Activated T-cell treated with anti-CD3 and anti-CD28 coated beads, Interleukin-2, amount 50 U/mL, for 72 hours (primary cell): ENCODE results near the gene MYLK3. TPM values are rescaled to one million over a fixed set of nuclear protein-coding genes. Genes with fewer than 3 reads are reported as not detected.
A peak's percentile ranks its signal among the peaks of the same experiment; 100 is the strongest.
"Not testable (repeated sequence)": the region's sequence is repeated elsewhere in the genome, so short reads cannot be mapped to it uniquely, and the experiment has no call there.

Experiments
- ATAC-seq, 2 donors: fragments of 150-1000 bp; cut with Tn5 transposase; replicated peaks in 1 of 2; 2 replicates each; pipeline ENCODE4 v1.10.0; 2021; ENCODE audit warnings: moderate library complexity in 2 of 2, mild to moderate bottlenecking in 1 of 2
- DNase-seq, 2 donors: peaks; one replicate each; pipeline ENCODE4 v3.0.0; 2021 to 2022; ENCODE audit warnings: mixed read lengths in 1 of 2
- H3K27ac Mint-ChIP-seq: one replicate; pipeline ENCODE4 v1.8.0; 2022; ENCODE audit warnings: mild to moderate bottlenecking, moderate library complexity, mixed read lengths
- H3K27me3 Mint-ChIP-seq: one replicate; pipeline ENCODE4 v1.8.0; 2022; ENCODE audit warnings: low read depth, mixed read lengths
- H3K36me3 Mint-ChIP-seq, 2 donors: one replicate each; pipeline ENCODE4 v1.8.0; 2022; ENCODE audit warnings: mixed read lengths in 2 of 2, mild to moderate bottlenecking in 1 of 2; ENCODE audit not compliant: insufficient read depth in 2 of 2
- H3K4me1 Mint-ChIP-seq: one replicate; pipeline ENCODE4 v1.8.0; 2022; ENCODE audit warnings: low read depth, mixed read lengths
- H3K4me3 Mint-ChIP-seq, 2 donors: one replicate each; pipeline ENCODE4 v1.8.0; 2022; ENCODE audit warnings: mild to moderate bottlenecking in 2 of 2, mixed read lengths in 2 of 2, moderate library complexity in 2 of 2
- H3K9me3 Mint-ChIP-seq, 2 donors: one replicate each; pipeline ENCODE4 v1.8.0; 2022; ENCODE audit warnings: mixed read lengths in 2 of 2
- total RNA-seq, 2 donors: library from RNA; stranded (reverse); gene quantifications; one replicate each; pipeline ENCODE4 v1.2.3, GENCODE V29; 2022

Gene MYLK3
- total RNA-seq: 1 to 10 TPM in 1 of 2 donors, under 1 TPM in 1; 0.81 to 1.7 TPM

GRCh38 chr16:46747777-46748651, at the start of gene MYLK3:
MYLK3 (minus strand) TSS chr16:46748344; CDS start chr16:46748193, 151 bp downstream.
- H3K27ac Mint-ChIP-seq: no peak within 1 kb of the TSS
- no peak for DNase-seq
- H3K27me3 Mint-ChIP-seq: no peaks in the 10 kb centered on the region
- ATAC-seq: no peak
- H3K36me3 Mint-ChIP-seq: no peaks in the 10 kb centered on the region
- H3K4me3 Mint-ChIP-seq: no peak within 1 kb of the TSS
- no peaks in the 10 kb centered on the region for H3K9me3 Mint-ChIP-seq
- H3K4me1 Mint-ChIP-seq: peaks cover 6% of the 10 kb centered on the region

DNA sequence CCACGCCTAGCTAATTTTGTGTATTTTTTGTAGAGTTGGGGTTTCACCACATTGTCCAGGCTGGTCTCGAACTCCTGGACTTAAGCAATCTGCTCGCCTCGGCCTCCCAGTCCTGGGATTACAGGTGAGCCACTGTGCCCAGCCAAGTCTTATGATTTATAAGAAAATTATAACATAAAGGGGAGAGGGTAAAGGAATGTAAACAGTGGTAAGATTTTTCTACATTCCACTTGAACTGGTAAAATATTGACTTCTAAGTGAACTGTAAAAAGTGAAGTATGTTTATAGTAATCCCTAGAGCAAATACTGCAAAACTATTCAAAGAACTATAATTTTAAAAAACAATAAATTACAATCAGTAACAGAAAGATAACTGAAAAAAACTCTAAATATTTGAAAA, 49.4 kb upstream of the MYLK3 start:
- Mint-ChIP-seq H3K9me3 (peaks cover 6 to 10% of the 10 kb centered on the region in 2 donors), H3K27me3 (no peaks in the 10 kb centered on the region), H3K27ac (no peak overlapping the region), H3K4me1 (no peaks in the 10 kb centered on the region), H3K36me3 (peaks cover 19 to 32% of the 10 kb centered on the region in 2 donors), H3K4me3 (no peak overlapping the region)
- DNase-seq (no peak), ATAC-seq (no peak)

GRCh38 chr16:46796764-46797269, 48.7 kb upstream of the MYLK3 start:
- no peak for DNase-seq
- H3K27ac Mint-ChIP-seq: no peak overlapping the region
- no peaks in the 10 kb centered on the region for H3K27me3 Mint-ChIP-seq
- ATAC-seq: no peak
- peaks cover 2% of the 10 kb centered on the region for H3K4me1 Mint-ChIP-seq
- H3K9me3 Mint-ChIP-seq: peaks cover 7 to 10% of the 10 kb centered on the region in 2 donors
- peaks cover 20 to 35% of the 10 kb centered on the region in 2 donors for H3K36me3 Mint-ChIP-seq
- no peak overlapping the region for H3K4me3 Mint-ChIP-seq

GRCh38 chr16:46793841-46794240, 45.7 kb upstream of the MYLK3 start:
- no peak overlapping the region for H3K27ac Mint-ChIP-seq

DNA sequence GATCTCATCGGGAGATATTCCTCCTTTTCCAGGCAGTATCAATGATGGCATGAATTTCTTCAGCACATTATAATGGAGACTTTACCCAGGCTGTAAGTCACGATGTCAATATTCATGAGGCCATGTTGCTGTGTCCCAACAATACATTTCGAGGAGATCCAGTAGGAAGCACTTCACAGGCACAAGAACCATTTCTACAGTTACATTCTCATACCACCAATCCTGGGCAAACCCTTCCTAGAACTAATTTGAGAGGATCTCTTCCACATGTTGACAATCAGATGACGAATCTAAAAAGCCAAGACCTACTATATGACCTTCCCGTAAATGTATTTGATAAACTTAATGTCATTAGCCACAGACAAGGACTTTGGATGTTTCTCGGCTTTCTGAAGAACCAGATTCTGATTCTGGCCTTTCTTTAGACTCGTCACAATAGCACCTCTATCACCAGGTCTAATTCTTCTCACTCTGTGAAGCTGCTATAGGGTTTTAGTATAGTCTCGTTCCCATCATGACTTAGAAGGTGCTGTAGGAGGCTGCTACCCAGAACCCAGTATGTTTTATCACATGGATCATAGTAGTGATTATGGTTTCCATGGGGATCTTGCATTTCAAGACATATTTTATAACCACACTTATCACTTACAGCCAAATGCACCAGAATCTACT, 42.6 kb upstream of the MYLK3 start:
- H3K27ac Mint-ChIP-seq: peak overlapping the region; percentile 66
- H3K4me1 Mint-ChIP-seq: peaks cover 19% of the 10 kb centered on the region
- H3K27me3 Mint-ChIP-seq: no peaks in the 10 kb centered on the region
- ATAC-seq (no peak), DNase-seq (no peak)
- H3K4me3 Mint-ChIP-seq: peak overlapping the region; percentile 81 to 89
- H3K9me3 Mint-ChIP-seq: peaks cover 13 to 16% of the 10 kb centered on the region in 2 donors
- peaks cover 23 to 30% of the 10 kb centered on the region in 2 donors for H3K36me3 Mint-ChIP-seq

More at GRCh38 chr16:46793841-46794240, 45.7 kb upstream of the MYLK3 start:
- peaks cover 19% of the 10 kb centered on the region for H3K4me1 Mint-ChIP-seq
- no peak overlapping the region for H3K4me3 Mint-ChIP-seq
- DNase-seq: no peak
- ATAC-seq: no peak
- H3K27me3 Mint-ChIP-seq: no peaks in the 10 kb centered on the region
- H3K9me3 Mint-ChIP-seq: peaks cover 8 to 10% of the 10 kb centered on the region in 2 donors
- peaks cover 20 to 33% of the 10 kb centered on the region in 2 donors for H3K36me3 Mint-ChIP-seq

DNA sequence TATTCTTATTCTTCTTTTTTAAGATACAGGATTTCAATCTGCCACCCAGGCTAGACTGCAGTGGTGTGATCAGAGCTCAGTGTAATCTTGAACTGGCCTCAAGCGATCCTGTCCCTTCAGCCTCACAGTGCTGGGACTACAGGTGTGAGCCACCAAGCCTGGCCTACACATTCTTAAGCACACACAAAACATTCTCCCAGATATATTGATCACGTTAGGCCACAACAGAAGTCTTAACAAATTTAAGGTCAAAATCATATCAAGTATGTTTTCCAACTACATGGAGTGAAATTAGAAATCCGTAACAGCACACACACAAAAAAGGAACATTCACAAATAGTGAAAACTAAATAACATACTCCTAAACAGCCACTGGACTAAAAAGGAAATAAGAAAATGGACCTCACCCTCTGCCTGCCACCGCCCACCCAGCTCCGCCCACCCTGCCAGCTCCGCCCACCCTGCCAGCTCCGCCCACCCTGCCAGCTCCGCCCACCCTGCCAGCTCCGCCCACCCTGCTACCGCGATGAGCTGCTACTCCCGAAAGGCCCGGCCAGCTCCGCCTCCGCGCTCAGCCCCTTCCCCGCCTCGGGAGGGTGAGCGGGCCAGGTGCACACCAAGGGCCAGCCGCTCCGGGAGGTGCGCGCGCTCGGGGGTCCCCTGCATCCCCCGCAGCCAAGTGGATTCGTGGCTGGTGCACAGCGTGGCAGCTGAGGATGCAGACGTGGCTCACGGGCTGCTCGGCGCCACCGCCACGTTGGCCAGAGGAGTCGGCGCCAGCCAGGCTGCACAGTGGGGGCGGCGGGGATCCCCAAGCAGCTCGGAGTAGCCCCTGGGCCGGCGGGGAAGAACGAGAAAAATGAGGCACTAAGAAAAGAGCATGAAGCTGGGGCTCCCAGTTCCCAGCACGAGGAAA, 41.6 kb upstream of the MYLK3 start:
- peak; percentile 81 to 83 for DNase-seq

GRCh38 chr16:46788891-46789474, 40.8 kb upstream of the MYLK3 start:
- H3K9me3 Mint-ChIP-seq: peaks cover 10 to 11% of the 10 kb centered on the region in 2 donors
- H3K27ac Mint-ChIP-seq: peak overlapping the region; percentile 68
- H3K27me3 Mint-ChIP-seq: no peaks in the 10 kb centered on the region
- ATAC-seq: no peak
- peaks cover 22% of the 10 kb centered on the region for H3K4me1 Mint-ChIP-seq
- H3K4me3 Mint-ChIP-seq: peak overlapping the region in 1 of 2 donors; percentile 89
- no peak for DNase-seq
- peaks cover 13 to 19% of the 10 kb centered on the region in 2 donors for H3K36me3 Mint-ChIP-seq

More for the DNA sequence above, 41.6 kb upstream of the MYLK3 start:
- Mint-ChIP-seq H3K36me3 (peaks cover 15 to 24% of the 10 kb centered on the region in 2 donors), H3K9me3 (peaks cover 11 to 13% of the 10 kb centered on the region in 2 donors), H3K4me1 (peaks cover 19% of the 10 kb centered on the region), H3K27me3 (no peaks in the 10 kb centered on the region), H3K4me3 (peak overlapping the region; percentile 81 to 89), H3K27ac (peak overlapping the region; percentile 66)
- peak; percentile 96 to 99 for ATAC-seq

GRCh38 chr16:46787909-46788308, 39.8 kb upstream of the MYLK3 start:
- DNase-seq: no peak
- Mint-ChIP-seq H3K27me3 (no peaks in the 10 kb centered on the region), H3K27ac (no peak overlapping the region), H3K4me3 (no peak overlapping the region), H3K36me3 (peaks cover 12 to 16% of the 10 kb centered on the region in 2 donors), H3K4me1 (peaks cover 31% of the 10 kb centered on the region), H3K9me3 (peaks cover 10% of the 10 kb centered on the region in 2 donors)
- no peak for ATAC-seq

- H3K36me3 Mint-ChIP-seq: peaks cover 9 to 11% of the 10 kb centered on the region in 2 donors
- H3K4me1 Mint-ChIP-seq: peaks cover 21% of the 10 kb centered on the region
- ATAC-seq: no peak
- no peak overlapping the region for H3K27ac Mint-ChIP-seq
- H3K4me3 Mint-ChIP-seq: no peak overlapping the region
- peaks cover 8 to 10% of the 10 kb centered on the region in 2 donors for H3K9me3 Mint-ChIP-seq
- no peaks in the 10 kb centered on the region for H3K27me3 Mint-ChIP-seq
- no peak for DNase-seq
Observed at GRCh38 chr16:46785076-46785845, 37.1 kb upstream of the MYLK3 start.

DNA sequence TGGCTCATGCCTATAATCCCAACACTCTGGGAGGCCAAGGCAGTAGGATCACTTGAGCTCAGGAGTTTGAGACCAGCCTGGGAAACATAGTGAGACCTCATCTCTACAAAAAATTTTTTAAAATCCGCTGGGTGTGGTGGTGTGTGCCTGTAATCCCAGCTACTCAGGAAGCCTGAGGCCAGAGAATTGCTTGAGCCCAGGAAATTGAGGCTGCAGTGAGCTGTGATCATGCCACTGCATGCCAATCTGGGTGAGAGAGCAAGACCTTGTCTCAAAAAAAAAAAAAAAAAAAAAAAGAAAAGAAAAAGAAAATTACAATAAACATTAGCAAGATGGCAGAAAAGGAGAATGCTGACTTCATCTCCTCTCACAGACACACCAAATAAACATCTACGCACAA, 36.4 kb upstream of the MYLK3 start:
- ATAC-seq, H3K27me3 Mint-ChIP-seq, H3K27ac Mint-ChIP-seq, DNase-seq, H3K4me3 Mint-ChIP-seq: not testable (repeated sequence)
- peaks cover 8 to 10% of the 10 kb centered on the region in 2 donors for H3K9me3 Mint-ChIP-seq
- H3K4me1 Mint-ChIP-seq: peaks cover 16% of the 10 kb centered on the region
- H3K36me3 Mint-ChIP-seq: peaks cover 9 to 11% of the 10 kb centered on the region in 2 donors

GRCh38 chr16:46783800-46784199, 35.7 kb upstream of the MYLK3 start:
- ATAC-seq (peak; percentile 70 to 86), DNase-seq (no peak)
- Mint-ChIP-seq H3K9me3 (peaks cover 8 to 10% of the 10 kb centered on the region in 2 donors), H3K4me1 (peaks cover 12% of the 10 kb centered on the region), H3K4me3 (peak overlapping the region in 1 of 2 donors; percentile 52), H3K36me3 (peaks cover 9 to 11% of the 10 kb centered on the region in 2 donors), H3K27me3 (no peaks in the 10 kb centered on the region), H3K27ac (no peak overlapping the region)
